ENCODE data around the gene NDUFS3. TPM values are rescaled to one million over a fixed set of nuclear protein-coding genes. Genes with fewer than 3 reads are reported as not detected.

The NDUFS3 gene
- total and polyA plus RNA-seq, 2 of the 13 experiments (the other 11 are each of a cell fraction or from before 2014, with no cell fraction given): 151 to 184 TPM

DNA sequence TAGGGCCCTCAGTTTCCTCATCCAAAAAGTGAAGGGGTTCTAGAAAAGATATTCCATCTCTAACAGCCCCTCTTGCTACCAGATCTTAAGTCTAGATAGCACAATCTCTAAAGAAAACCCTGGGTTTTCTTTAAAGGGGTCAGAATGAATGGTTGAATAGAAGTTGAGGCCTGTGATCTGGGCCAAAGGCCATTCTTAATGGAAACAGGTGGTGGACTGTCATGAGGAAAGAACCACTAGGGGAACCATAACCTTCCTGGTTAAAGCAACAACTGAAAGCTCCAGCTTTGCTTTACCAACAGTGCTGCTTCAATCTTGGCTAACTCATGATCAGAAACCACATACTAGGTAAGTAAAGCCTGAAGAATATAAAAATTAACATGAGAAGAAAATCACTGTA lies 27.8 kb upstream of the NDUFS3 start (continued):
- TF ChIP-seq TMF1 (CRISPR knock-in tag; IDR thresholded peaks at IDR 0.05; ENCODE audit: low read depth): no peak
- TF ChIP-seq ZNF20 (CRISPR knock-in tag; IDR thresholded peaks at IDR 0.05): no peak
- peak; percentile 88 for TF ChIP-seq TGIF2 (CRISPR knock-in tag; IDR thresholded peaks at IDR 0.05)
- no peak for TF ChIP-seq DR1 (CRISPR knock-in tag; IDR thresholded peaks at IDR 0.05)
- TF ChIP-seq, protein P1, sequence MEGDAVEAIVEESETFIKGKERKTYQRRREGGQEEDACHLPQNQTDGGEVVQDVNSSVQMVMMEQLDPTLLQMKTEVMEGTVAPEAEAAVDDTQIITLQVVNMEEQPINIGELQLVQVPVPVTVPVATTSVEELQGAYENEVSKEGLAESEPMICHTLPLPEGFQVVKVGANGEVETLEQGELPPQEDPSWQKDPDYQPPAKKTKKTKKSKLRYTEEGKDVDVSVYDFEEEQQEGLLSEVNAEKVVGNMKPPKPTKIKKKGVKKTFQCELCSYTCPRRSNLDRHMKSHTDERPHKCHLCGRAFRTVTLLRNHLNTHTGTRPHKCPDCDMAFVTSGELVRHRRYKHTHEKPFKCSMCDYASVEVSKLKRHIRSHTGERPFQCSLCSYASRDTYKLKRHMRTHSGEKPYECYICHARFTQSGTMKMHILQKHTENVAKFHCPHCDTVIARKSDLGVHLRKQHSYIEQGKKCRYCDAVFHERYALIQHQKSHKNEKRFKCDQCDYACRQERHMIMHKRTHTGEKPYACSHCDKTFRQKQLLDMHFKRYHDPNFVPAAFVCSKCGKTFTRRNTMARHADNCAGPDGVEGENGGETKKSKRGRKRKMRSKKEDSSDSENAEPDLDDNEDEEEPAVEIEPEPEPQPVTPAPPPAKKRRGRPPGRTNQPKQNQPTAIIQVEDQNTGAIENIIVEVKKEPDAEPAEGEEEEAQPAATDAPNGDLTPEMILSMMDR (CRISPR knock-in tag; IDR thresholded peaks at IDR 0.05): peak; percentile 45
- TF ChIP-seq ZNF746 (CRISPR knock-in tag; IDR thresholded peaks at IDR 0.05): no peak
- TF ChIP-seq TEAD3 (CRISPR knock-in tag; optimal IDR thresholded peaks at IDR 0.05; ENCODE audit: borderline replicate concordance): no peak
- no peak for TF ChIP-seq ZNF230 (CRISPR knock-in tag; IDR thresholded peaks at IDR 0.05)
- no peak for TF ChIP-seq NFKB2 (CRISPR knock-in tag; IDR thresholded peaks at IDR 0.05; ENCODE audit: borderline replicate concordance)
- peak; percentile 25; the same call in 1 of the 2 replicates for TF ChIP-seq SMC3 (IDR thresholded peaks at IDR 0.05; ENCODE audit: low read length)
- TF ChIP-seq MEF2D (CRISPR knock-in tag; IDR thresholded peaks at IDR 0.05): no peak
- peak; percentile 96 for TF ChIP-seq PPARG (CRISPR knock-in tag; conservative IDR thresholded peaks at IDR 0.05)
- no peak for TF ChIP-seq JARID2 (CRISPR knock-in tag; IDR thresholded peaks at IDR 0.05; ENCODE audit: insufficient replicate concordance)

DNA sequence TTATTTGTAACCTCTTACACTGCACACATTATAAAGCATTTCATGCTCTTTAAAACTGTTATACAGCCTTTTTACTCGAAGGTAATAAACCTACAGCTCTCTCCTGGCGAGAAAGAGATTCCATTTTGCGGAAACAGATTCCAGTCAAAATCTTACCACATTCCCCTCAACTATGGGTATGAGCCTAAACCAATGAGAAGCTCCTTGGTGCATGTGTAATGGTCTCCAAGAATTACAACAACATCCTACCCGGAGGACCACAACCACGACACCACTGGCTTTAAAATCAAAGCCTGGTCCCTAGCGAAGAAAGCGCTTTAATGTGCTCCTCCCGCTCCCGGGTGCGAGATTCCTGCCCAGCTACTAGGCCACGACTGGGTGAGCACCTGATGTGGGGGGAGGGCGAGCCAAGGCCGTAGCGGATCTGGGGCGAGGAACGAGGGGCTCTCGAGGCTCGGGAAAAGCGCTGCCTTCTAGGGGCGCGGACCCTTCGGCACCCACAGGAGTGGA lies 26.8 kb upstream of the NDUFS3 start:
- H2AFZ ChIP-seq (ENCODE audit: low read length): no peak overlapping the region
- H3K4me1 ChIP-seq (ENCODE audit: insufficient read depth, low read length): peaks cover 47% of the 10 kb centered on the region
- WGBS (ENCODE audit: low lambda C conversion rate): under 1% methylated on average over 12 of the region's 22 CpGs
- H3K9me3 ChIP-seq (ENCODE audit: low read length): no peaks in the 10 kb centered on the region
- H3K27me3 ChIP-seq (ENCODE audit: control insufficient read depth in 1 of 2, insufficient read depth in 2 of 2, low read length in 2 of 2): no peaks in the 10 kb centered on the region
- peaks cover 38% of the 10 kb centered on the region for H4K20me1 ChIP-seq (ENCODE audit: insufficient read depth, low read length)
- peaks cover 55% of the 10 kb centered on the region for H3K79me2 ChIP-seq (ENCODE audit: insufficient read depth, low read length)
- H3K36me3 ChIP-seq (replicated peaks in 1 of 2; ENCODE audit: control insufficient read depth in 1 of 2, insufficient read depth in 2 of 2, low read length in 2 of 2): peaks cover 0 to 3% of the 10 kb centered on the region in 2 experiments; a peak in 2 of 5 replicates
- peak; percentile 44 for FAIRE-seq
- in situ Hi-C loops (cut with HindIII; ENCODE audit: extremely low pct_ligation_motif_present, low pct_unique_long_range_greater_than_20kb) (no loop called here), intact Hi-C loops (cut with micrococcal nuclease; ENCODE audit: unreplicated experiment) (loop anchor here (5.0 kb wide), 1 partner anchor 65 kb away; no protein-coding TSS in a partner anchor)
- DNase-seq (ENCODE audit: low spot score): peak; percentile 12
- ChIA-PET CTCF (ENCODE audit: low intra/inter-chr PET ratio, low total read pairs) (no interaction called here), POLR2A (interaction anchor here (0.8 to 2.6 kb wide), 4 partner anchors 13 to 126 kb away, joined by 3 to 19 read pairs (median 3); partner anchors contain the start of genes KBTBD4, NDUFS3, PSMC3 and PTPMT1)
- peak; percentile 18 for ATAC-seq
- no TSS peak for BruUV-seq (replicated peaks)
- H3K4me3 ChIP-seq (replicated peaks in 1 of 3; ENCODE audit: insufficient read depth in 1 of 3, low read depth in 2 of 3, low read length in 3 of 3): peak overlapping the region; percentile 69 to 98 (median 69)
- peak overlapping the region; percentile 81 for H3K27ac ChIP-seq (ENCODE audit: extremely low read length, insufficient read depth, low read length)
- peak overlapping the region; percentile 81 for H3K4me2 ChIP-seq (ENCODE audit: low read depth, low read length)
- peak overlapping the region; percentile 95 for H3K9ac ChIP-seq (ENCODE audit: insufficient read depth, low read depth, low read length)
- 0 out of 2 replicates have a peak, but pooled peaks have one; percentile 42 for TF ChIP-seq KDM4B (CRISPR knock-in tag; IDR thresholded peaks at IDR 0.05)
- TF ChIP-seq KMT2B (CRISPR knock-in tag; IDR thresholded peaks at IDR 0.05): 0 out of 2 replicates have a peak, but pooled peaks have one; percentile 39
- TF ChIP-seq ZNF232 (CRISPR knock-in tag; IDR thresholded peaks at IDR 0.05; ENCODE audit: borderline replicate concordance): 0 out of 2 replicates have a peak, but pooled peaks have one; percentile 49
- TF ChIP-seq, protein P2, sequence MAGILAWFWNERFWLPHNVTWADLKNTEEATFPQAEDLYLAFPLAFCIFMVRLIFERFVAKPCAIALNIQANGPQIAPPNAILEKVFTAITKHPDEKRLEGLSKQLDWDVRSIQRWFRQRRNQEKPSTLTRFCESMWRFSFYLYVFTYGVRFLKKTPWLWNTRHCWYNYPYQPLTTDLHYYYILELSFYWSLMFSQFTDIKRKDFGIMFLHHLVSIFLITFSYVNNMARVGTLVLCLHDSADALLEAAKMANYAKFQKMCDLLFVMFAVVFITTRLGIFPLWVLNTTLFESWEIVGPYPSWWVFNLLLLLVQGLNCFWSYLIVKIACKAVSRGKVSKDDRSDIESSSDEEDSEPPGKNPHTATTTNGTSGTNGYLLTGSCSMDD (CRISPR knock-in tag; IDR thresholded peaks at IDR 0.05): no peak
- TF ChIP-seq ZBTB7A (CRISPR knock-in tag; IDR thresholded peaks at IDR 0.05): peak; percentile 49; the same call in 1 of the 2 replicates
- TF ChIP-seq FOSL2 (CRISPR knock-in tag; IDR thresholded peaks at IDR 0.05): 0 out of 2 replicates have a peak, but pooled peaks have one; percentile 5
- 0 out of 2 replicates have a peak, but pooled peaks have one; percentile 25 for TF ChIP-seq PITX1 (CRISPR knock-in tag; IDR thresholded peaks at IDR 0.05)
- TF ChIP-seq, protein P3, sequence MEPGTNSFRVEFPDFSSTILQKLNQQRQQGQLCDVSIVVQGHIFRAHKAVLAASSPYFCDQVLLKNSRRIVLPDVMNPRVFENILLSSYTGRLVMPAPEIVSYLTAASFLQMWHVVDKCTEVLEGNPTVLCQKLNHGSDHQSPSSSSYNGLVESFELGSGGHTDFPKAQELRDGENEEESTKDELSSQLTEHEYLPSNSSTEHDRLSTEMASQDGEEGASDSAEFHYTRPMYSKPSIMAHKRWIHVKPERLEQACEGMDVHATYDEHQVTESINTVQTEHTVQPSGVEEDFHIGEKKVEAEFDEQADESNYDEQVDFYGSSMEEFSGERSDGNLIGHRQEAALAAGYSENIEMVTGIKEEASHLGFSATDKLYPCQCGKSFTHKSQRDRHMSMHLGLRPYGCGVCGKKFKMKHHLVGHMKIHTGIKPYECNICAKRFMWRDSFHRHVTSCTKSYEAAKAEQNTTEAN (CRISPR knock-in tag; conservative IDR thresholded peaks at IDR 0.05): 0 out of 2 replicates have a peak, but pooled peaks have one; percentile 13
- 0 out of 2 replicates have a peak, but pooled peaks have one; percentile 22 for TF ChIP-seq ZFAT (CRISPR knock-in tag; conservative IDR thresholded peaks at IDR 0.05)

Data from HepG2 (cell line).